Vagina (tissue), 2 donors: ENCODE measurements around the gene LEFTY1.

ENCODE experiments used
- CTCF ChIP-seq, 3 experiments: fragments of 450-650 bp in 2 of 3; fragments of 200-600 bp in 1 of 3; sonication (generic) in 1 of 3; IDR thresholded peaks; one replicate each; pipeline ENCODE4 v1.5.1; 2017 to 2019; ENCODE audit warnings: antibody characterized with exemption in 3 of 3, mild to moderate bottlenecking in 2 of 3, moderate library complexity in 2 of 3
- POLR2A ChIP-seq, 2 donors: fragments of 450-650 bp; IDR thresholded peaks; one replicate each; pipeline ENCODE4 v1.6.1; 2017; ENCODE audit warnings: antibody characterized with exemption in 2 of 2, mild to moderate bottlenecking in 2 of 2, moderate library complexity in 2 of 2

DNA sequence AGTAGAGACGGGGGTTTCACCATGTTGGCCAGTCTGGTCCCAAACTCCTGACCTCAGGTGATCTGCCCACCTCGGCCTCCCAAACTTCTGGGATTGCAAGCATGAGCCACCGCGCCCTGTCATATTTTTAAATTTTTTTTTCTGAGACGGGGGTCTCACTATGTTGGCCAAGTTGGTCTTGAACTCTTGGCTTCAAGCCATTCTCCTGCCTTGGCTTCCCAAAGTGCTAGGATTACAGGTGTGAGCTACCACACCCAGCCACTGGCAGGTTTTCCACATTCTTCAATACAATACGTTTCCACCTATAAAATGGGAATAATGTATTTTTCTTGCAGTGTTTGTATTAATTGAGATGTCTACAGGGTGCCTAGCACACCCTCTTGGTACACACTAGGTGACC is 3.4 kb upstream of the LEFTY1 start:
- TF ChIP-seq POLR2A (IDR thresholded peaks at IDR 0.05) (no peak), CTCF (IDR thresholded peaks at IDR 0.05) (no peak)
